Esophagus squamous epithelium (tissue), 5 donors: ENCODE measurements around the gene REL. TPM values are rescaled to one million over a fixed set of nuclear protein-coding genes. Genes with fewer than 3 reads are reported as not detected.

Experiments used
- DNase-seq: peaks from one replicate; lab custom pipeline; 2025; lab: John Stamatoyannopoulos, UW
- H3K27ac ChIP-seq, 4 donors: fragments of 200-600 bp; sonication (generic); one replicate each; pipeline ENCODE4 v1.5.1; 2016 to 2019; ENCODE audit warnings: mild to moderate bottlenecking in 1 of 4
- H3K27me3 ChIP-seq, 4 donors: fragments of 200-600 bp; sonication (generic); 1 replicate in 3 of 4; 2 replicates in 1 of 4; pipeline versions ENCODE4 v1.5.1 to v1.6.0; 2017 to 2021; ENCODE audit warnings: antibody characterized with exemption in 1 of 4
- H3K36me3 ChIP-seq, 3 donors: fragments of 200-600 bp; sonication (generic); one replicate each; pipeline ENCODE4 v1.5.1; 2016 to 2019
- H3K4me1 ChIP-seq, 3 donors: fragments of 200-600 bp; sonication (generic); one replicate each; pipeline ENCODE4 v1.5.1; 2017 to 2019
- H3K4me3 ChIP-seq, 4 donors: fragments of 200-600 bp; sonication (generic); 1 replicate in 3 of 4; 2 replicates in 1 of 4; pipeline ENCODE4 v1.5.1; 2016 to 2019; ENCODE audit warnings: mild to moderate bottlenecking in 2 of 4, moderate library complexity in 1 of 4
- H3K9me3 ChIP-seq, 3 donors: fragments of 200-600 bp; sonication (generic); one replicate each; pipeline ENCODE4 v1.5.1; 2016 to 2019
- POLR2A ChIP-seq, 4 donors: fragments of 450-650 bp; IDR thresholded peaks; one replicate each; pipeline ENCODE4 v1.6.1; 2017; ENCODE audit warnings: antibody characterized with exemption in 4 of 4, mild to moderate bottlenecking in 4 of 4, moderate library complexity in 3 of 4
- WGBS, 2 donors: methylation state at CpG; one replicate each; pipeline ENCODE4 v1.1.5; 2018; 5-methylcytosine and 5-hydroxymethylcytosine counted together
- intact Hi-C: fragments of 100-400 bp; cut with DNase I; formaldehyde crosslinking; loops from one replicate; pipeline ENCODE4 v1.15.0; 2022
- total RNA-seq, 4 donors: library from RNA; depleted of rRNA; stranded (reverse); fragments of >200 nt; gene quantifications; one replicate each; pipeline ENCODE4 v1.1.0, GENCODE V29; 2016
- TF ChIP-seq, protein P1 (sequence below), 6 experiments: fragments of 450-650 bp in 4 of 6; fragments of 200-600 bp in 2 of 6; sonication (generic) in 2 of 6; IDR thresholded peaks; one replicate each; pipeline ENCODE4 v1.5.1; 2016 to 2019; ENCODE audit warnings: antibody characterized with exemption in 6 of 6, mild to moderate bottlenecking in 4 of 6, moderate library complexity in 4 of 6
- donor health status: DM: yes; HTN: yes; CAD: no.

The REL gene
- total RNA-seq, 4 donors from 2014 or later, result 16.3 to 20.9 (median 16.8) TPM

DNA sequence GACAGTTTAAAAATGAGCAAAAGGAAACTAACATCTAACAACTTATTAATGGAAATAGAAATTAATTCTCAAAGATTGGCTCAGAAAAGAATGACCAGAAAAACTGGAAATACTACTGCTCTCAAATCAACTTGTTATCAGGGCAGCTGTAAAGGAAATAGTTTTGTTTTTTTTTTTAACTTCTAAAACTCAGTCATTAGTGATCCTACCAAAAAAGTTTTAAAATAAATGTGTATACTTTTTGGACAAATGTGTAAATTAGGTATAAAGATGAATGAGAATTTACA lies 84.1 kb downstream of the REL start:
- Histone ChIP-seq H3K36me3 (no peaks in the 10 kb centered on the region), H3K27me3 (no peaks in the 10 kb centered on the region), H3K9me3 (no peaks in the 10 kb centered on the region), H3K27ac (peak overlapping the region in 2 of 4 donors; percentile 35 to 42), H3K4me1 (peaks cover 0 to 58% (median 4%) of the 10 kb centered on the region in 3 donors), H3K4me3 (no peak overlapping the region)
- no peak for DNase-seq
- intact Hi-C loops, result no loop called here
- TF ChIP-seq, protein P1, sequence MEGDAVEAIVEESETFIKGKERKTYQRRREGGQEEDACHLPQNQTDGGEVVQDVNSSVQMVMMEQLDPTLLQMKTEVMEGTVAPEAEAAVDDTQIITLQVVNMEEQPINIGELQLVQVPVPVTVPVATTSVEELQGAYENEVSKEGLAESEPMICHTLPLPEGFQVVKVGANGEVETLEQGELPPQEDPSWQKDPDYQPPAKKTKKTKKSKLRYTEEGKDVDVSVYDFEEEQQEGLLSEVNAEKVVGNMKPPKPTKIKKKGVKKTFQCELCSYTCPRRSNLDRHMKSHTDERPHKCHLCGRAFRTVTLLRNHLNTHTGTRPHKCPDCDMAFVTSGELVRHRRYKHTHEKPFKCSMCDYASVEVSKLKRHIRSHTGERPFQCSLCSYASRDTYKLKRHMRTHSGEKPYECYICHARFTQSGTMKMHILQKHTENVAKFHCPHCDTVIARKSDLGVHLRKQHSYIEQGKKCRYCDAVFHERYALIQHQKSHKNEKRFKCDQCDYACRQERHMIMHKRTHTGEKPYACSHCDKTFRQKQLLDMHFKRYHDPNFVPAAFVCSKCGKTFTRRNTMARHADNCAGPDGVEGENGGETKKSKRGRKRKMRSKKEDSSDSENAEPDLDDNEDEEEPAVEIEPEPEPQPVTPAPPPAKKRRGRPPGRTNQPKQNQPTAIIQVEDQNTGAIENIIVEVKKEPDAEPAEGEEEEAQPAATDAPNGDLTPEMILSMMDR (IDR thresholded peaks at IDR 0.05), result no peak
- TF ChIP-seq POLR2A (IDR thresholded peaks at IDR 0.05), result no peak

DNA sequence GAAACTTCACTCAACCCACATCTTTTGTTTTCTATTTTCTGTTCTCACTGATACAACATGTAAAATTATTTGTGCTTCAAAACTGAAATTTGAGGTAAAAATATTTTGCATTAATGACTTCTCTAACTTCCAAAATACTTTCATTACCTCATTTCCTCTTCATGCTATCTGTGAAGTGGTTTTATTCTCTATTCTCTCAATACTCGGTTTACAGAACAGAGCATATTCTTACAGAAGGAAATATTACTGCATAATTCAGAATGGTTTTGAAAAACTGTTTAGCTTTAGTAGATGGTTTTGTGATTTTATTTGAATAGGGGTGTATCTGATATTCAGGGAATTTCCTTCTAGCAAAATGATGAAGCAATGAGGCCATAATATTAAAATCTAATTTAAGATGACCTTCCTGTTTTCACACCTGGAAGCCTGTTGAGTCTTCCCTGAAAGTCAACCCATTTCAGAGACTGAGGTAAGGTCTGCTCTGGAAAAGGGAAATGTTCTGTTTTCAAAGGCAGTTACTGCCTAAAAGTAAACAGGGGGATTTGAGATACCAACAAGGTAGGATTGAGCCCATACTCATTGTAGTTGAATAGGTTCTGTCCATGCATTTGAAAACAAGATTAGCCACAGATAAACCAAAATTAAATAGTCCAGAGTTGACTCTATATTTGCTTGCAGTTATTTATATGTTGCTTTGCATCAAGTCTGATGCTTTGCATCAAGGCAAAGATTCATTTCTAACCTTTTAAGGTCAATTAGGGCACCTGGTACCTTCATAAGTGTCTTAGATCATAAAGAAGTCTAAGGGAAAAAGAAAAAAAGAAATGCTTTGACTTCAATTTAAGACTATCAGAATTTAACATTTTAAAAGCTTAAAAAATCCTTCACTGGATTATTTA lies 85.4 kb downstream of the REL start:
- Histone ChIP-seq H3K36me3 (no peaks in the 10 kb centered on the region), H3K27me3 (no peaks in the 10 kb centered on the region), H3K4me3 (no peak overlapping the region), H3K27ac (no peak overlapping the region), H3K9me3 (no peaks in the 10 kb centered on the region), H3K4me1 (peaks cover 0 to 51% (median 0%) of the 10 kb centered on the region in 3 donors)
- 45 to 50% methylated on average over 1 of the region's 1 CpG for WGBS, 2 donors
- intact Hi-C loops, result no loop called here
- TF ChIP-seq, protein P1 (IDR thresholded peaks at IDR 0.05), result no peak
- TF ChIP-seq POLR2A (IDR thresholded peaks at IDR 0.05), result no peak
- no peak for DNase-seq

DNA sequence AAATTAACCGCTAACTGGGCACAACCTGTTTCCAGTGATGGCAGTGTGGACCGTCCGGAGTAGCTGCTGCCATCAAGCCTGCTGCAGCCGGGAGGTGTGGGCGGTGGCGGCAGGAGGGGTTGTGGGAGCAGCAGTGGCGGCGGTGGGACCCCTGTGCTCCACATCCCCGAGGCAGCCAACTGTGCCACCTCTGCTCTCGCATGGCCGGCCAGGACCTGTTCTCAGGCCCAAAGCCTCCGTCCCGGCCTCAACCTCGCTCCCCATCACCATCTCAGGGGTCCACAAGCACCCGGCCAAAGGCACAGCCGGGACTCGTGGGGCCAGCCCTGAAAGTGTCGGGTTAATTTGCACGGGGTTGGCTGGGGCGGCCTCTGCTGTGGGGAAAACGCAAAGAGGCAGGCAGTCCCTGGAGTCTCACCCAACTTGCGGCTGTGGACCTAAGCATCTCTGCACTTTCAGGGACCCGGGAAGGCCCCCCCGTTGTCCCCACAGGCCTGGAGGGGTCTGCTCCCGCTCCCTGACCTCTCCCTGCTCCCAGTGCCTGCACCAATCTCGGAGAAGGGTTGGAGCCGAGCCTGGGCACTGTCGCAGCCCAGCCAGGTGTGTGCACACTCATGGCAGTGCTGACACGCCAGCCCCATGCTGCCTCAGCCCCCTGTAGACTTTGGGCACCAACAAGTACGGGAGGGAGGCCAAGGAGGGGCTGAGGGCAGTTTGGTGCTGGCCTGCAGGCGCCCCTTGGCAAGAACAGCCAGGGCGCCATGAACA lies 91.7 kb downstream of the REL start:
- DNase-seq, result no peak
- TF ChIP-seq POLR2A (IDR thresholded peaks at IDR 0.05), result no peak
- TF ChIP-seq, protein P1 (IDR thresholded peaks at IDR 0.05), result no peak
- 80 to 100% methylated on average over 1 to 3 of the region's 32 CpGs for WGBS, 2 donors

DNA sequence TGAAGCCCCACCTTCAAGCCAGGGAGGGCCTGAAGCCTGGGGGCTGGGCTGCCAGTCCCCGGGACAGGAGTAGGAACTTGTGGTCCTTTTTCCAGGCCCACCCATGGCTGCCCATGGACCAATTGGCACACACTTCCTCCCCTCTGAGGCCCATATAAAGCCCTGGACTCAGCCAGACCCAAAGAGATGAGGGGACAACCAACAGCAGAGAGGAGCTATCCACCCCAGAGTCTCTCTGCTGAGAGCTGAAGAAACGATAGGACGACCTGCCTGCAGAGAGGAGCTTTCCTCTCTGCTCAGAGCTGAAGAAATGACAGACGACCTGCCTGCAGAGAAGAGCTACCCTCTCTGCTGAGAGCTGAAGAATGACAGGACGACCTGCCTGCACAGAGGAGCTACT lies 92.3 kb downstream of the REL start:
- 84 to 92% methylated on average over 4 to 5 of the region's 5 CpGs for WGBS, 2 donors
- intact Hi-C loops, result no loop called here
- Histone ChIP-seq H3K4me1 (peaks cover 0 to 14% (median 0%) of the 10 kb centered on the region in 3 donors), H3K27ac (no peak overlapping the region), H3K4me3 (no peak overlapping the region), H3K27me3 (no peaks in the 10 kb centered on the region), H3K36me3 (peaks cover 0 to 3% (median 0%) of the 10 kb centered on the region in 3 donors), H3K9me3 (no peaks in the 10 kb centered on the region)
- no peak for DNase-seq
- TF ChIP-seq POLR2A (IDR thresholded peaks at IDR 0.05), result no peak
- TF ChIP-seq, protein P1 (IDR thresholded peaks at IDR 0.05), result no peak

More for the DNA sequence above, 91.7 kb downstream of the REL start:
- no peaks in the 10 kb centered on the region for H3K27me3 ChIP-seq
- H3K36me3 ChIP-seq, result peaks cover 0 to 3% (median 0%) of the 10 kb centered on the region in 3 donors
- peaks cover 0 to 14% (median 0%) of the 10 kb centered on the region in 3 donors for H3K4me1 ChIP-seq
- no peak overlapping the region for H3K27ac ChIP-seq
- H3K9me3 ChIP-seq, result no peaks in the 10 kb centered on the region
- no peak overlapping the region for H3K4me3 ChIP-seq
- intact Hi-C loops, result no loop called here

DNA sequence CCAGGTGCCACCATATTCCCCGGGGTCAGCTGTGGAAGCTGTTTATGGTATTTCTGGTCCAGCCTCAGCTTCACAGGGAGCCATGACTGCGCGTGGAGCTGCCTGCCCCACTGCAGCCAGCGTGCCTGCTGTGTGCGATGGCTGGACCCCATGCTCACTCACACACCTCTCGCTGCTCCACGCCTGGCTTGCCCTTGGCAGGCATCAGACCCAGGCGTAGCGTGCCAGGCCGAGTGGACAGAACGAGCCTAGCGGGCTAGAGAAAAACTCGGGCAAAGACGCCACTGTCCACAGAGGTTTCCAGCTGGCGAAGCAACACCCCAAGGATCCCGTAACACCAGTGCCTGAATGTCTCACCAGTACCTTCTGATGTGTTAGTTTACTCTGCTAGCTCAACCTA lies 93.3 kb downstream of the REL start:
- Histone ChIP-seq H3K9me3 (no peaks in the 10 kb centered on the region), H3K4me1 (peaks cover 0 to 14% (median 0%) of the 10 kb centered on the region in 3 donors), H3K27me3 (no peaks in the 10 kb centered on the region), H3K27ac (no peak overlapping the region), H3K36me3 (peaks cover 0 to 3% (median 0%) of the 10 kb centered on the region in 3 donors), H3K4me3 (no peak overlapping the region)
- TF ChIP-seq POLR2A (IDR thresholded peaks at IDR 0.05), result no peak
- TF ChIP-seq, protein P1 (IDR thresholded peaks at IDR 0.05), result no peak
- DNase-seq, result no peak
- 99 to 100% methylated on average over 3 to 10 of the region's 16 CpGs for whole genome bisulfite sequencing, 2 donors
- intact Hi-C loops, result no loop called here
